Activated CD8-positive, alpha-beta memory T cell treated with anti-CD3 and anti-CD28 coated beads, Interleukin-2, amount 50 U/mL, for 4 hours (primary cell): Measurements from ENCODE around the gene IL17C.

Experiments used
- DNase-seq: peaks from one replicate; pipeline ENCODE4 v3.0.0-alpha.2; 2020

Gene IL17C

GRCh38 chr16:88629835-88630234 lies 8.5 kb upstream of the IL17C start:
- no peak for DNase-seq

- no peak for DNase-seq
These were observed 7.9 kb upstream of the IL17C start for GRCh38 chr16:88630433-88630832.

GRCh38 chr16:88630941-88631340 lies 7.4 kb upstream of the IL17C start:
- no peak for DNase-seq

- no peak for DNase-seq
These were observed 7.0 kb upstream of the IL17C start for GRCh38 chr16:88631384-88631783.

- no peak for DNase-seq
These were observed 6.3 kb upstream of the IL17C start for GRCh38 chr16:88631920-88632586.

GRCh38 chr16:88632587-88632930 lies 5.8 kb upstream of the IL17C start:
- DNase-seq: no peak

GRCh38 chr16:88633684-88634140 lies 4.7 kb upstream of the IL17C start:
- DNase-seq: peak; percentile 62

- peak; percentile 64 for DNase-seq
These were observed 4.0 kb upstream of the IL17C start for GRCh38 chr16:88634141-88634993.

GRCh38 chr16:88634994-88635670 lies 3.2 kb upstream of the IL17C start:
- DNase-seq: no peak

- no peak for DNase-seq
These were observed 2.6 kb upstream of the IL17C start for GRCh38 chr16:88635671-88636319.

GRCh38 chr16:88636488-88637265 lies 1.7 kb upstream of the IL17C start:
- DNase-seq: no peak

- DNase-seq: no peak
These were observed 1.1 kb downstream of the IL17C start for GRCh38 chr16:88639231-88640038.

- DNase-seq: no peak
These were observed 1.7 kb downstream of the IL17C start for GRCh38 chr16:88640039-88640495.

- DNase-seq: no peak
These were observed 2.3 kb downstream of the IL17C start for GRCh38 chr16:88640498-88641247.

- DNase-seq: no peak
These were observed 4.7 kb downstream of the IL17C start for GRCh38 chr16:88642881-88643643.

GRCh38 chr16:88643644-88643932 lies 5.2 kb downstream of the IL17C start:
- DNase-seq: no peak

- no peak for DNase-seq
These were observed 7.1 kb downstream of the IL17C start for GRCh38 chr16:88645455-88645854.

GRCh38 chr16:88645941-88646340 lies 7.6 kb downstream of the IL17C start:
- no peak for DNase-seq

- no peak for DNase-seq
These were observed 8.1 kb downstream of the IL17C start for GRCh38 chr16:88646345-88647034.
